Measurements from ENCODE around the gene TSPAN5.

DNA sequence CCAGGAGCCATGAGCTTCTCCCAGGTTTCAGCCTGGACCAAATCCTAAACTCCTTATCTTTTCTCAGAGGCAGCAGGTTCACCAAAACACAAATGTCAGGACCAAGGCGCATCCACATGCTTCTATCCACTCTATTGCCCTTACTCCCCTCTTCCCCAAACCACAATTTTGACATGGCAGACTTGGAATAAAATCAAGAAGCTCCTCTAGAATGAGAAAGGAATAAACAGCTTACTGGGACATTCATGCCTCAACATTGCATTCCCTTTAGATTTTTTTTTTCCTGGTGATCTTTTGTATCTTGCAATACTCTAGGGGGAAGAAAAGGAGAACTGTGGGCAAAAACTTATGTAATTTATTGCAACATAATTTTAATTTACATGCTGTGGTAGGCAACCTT is 119.1 kb downstream of the TSPAN5 start:
- TF ChIP-seq POLR2AphosphoS5 (IDR thresholded peaks at IDR 0.05), result no peak
- TF ChIP-seq, protein P1, sequence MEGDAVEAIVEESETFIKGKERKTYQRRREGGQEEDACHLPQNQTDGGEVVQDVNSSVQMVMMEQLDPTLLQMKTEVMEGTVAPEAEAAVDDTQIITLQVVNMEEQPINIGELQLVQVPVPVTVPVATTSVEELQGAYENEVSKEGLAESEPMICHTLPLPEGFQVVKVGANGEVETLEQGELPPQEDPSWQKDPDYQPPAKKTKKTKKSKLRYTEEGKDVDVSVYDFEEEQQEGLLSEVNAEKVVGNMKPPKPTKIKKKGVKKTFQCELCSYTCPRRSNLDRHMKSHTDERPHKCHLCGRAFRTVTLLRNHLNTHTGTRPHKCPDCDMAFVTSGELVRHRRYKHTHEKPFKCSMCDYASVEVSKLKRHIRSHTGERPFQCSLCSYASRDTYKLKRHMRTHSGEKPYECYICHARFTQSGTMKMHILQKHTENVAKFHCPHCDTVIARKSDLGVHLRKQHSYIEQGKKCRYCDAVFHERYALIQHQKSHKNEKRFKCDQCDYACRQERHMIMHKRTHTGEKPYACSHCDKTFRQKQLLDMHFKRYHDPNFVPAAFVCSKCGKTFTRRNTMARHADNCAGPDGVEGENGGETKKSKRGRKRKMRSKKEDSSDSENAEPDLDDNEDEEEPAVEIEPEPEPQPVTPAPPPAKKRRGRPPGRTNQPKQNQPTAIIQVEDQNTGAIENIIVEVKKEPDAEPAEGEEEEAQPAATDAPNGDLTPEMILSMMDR (IDR thresholded peaks at IDR 0.05), result no peak

Measured in suprapubic skin (tissue), 3 donors.